NCI-H187 (cell line): ENCODE results near the gene COL26A1.

Experiments
- DNase-seq, 2 experiments: peaks; one replicate each; lab custom pipeline; 2025; lab: John Stamatoyannopoulos, UW

COL26A1 gene

DNA sequence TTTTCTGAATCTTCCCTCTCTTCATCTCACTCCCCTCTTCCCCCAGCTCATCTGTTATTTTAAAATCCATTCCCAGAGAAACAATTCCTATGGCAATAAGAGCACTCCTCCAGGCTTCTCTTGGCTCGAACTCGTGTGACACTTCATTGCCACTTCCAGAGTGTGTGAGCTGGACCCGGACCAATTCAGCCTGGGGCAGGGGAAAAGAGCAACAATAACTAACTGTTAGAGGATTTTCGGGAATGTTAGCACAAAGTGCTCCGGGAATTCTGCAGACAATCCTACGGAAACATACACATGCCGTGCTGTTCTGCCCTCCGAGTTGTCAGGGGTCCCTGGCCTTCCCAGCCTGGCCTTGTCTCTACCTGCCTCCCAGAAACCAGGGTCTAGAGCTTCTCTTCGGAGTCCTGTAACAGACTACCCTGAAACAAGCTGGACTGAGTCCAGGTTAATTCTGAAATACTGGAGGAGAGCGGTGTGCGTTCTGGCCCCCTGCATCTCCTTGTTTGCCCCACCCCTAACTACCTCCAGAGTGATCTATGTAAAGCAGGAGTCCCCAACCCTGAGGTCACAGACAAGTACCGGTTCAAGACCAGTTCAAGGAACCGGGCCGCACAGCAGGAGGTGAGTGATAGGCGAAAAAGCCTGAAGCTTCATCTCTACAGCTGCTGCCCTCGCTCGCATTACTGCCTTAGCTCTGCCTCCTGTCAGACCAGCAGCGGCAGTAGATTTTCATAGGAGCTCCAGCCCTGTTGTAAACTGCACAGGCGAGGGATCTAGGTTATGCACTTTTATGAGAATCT lies 11.3 kb downstream of the COL26A1 start:
- DNase-seq = no peak

DNA sequence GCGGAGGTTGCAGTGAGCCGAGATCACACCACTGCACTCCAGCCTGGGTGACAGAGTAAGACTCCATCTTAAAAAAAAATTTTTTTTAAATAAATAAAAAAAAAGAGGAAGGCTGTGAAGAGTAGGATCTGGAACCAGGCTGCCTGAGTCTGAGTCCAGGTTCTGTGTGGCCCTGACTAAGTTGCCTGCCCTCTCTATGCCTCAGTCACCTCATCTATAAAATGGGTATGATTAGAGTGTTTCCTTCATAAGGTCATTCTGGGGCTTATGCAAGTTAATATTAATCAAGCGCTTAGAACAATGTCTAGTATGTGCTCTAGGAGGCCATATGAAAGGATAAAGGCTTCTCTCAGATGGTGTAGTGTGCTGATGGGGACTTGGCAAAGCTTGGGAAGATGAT lies 12.3 kb downstream of the COL26A1 start:
- DNase-seq = no peak

DNA sequence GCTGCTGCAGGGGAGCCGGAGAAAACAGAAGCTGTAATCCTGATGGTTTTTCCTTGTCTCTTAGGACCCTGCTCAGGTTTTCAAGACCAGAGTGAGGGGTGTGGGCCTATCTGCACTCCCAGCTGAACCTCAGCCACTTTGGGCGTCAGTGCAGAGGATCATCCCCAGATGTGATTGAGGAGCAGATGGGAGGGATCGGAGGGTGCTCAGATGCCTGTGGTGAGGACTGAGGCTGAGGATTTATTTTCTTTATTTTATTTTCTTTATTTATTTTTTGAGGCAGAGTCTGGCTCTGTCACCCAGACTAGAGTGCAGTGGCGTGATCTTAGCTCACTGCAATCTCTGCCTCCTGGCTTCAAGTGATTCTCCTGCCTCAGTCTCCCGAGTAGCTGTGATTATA lies 13.9 kb downstream of the COL26A1 start:
- DNase-seq = no peak

DNA sequence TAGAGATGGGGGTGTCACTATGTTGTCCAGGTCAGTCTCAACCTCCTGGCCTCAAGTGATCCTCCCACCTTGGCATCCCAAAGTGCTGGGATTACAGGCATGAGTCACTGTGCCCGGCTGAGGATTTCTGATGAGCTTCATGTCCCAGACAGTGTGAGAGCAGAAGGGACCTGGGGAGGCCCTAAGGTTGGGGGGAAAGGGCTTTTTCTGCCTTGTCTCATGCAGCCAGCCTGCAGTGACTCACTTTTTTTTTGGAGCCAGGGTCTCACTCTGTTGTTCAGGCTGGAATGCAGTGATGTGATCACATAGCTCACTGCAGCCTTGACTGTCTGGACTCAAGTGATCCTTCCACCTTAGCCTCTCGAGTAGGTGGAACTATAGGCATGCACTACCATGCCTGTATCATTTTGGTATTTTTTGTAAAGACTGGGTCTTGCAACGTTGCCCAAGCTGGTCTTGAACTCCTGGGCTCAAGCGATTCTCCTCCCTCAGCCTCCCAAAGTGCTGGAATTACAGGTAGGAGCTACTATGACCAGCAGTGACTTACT lies 14.6 kb downstream of the COL26A1 start:
- DNase-seq = no peak

DNA sequence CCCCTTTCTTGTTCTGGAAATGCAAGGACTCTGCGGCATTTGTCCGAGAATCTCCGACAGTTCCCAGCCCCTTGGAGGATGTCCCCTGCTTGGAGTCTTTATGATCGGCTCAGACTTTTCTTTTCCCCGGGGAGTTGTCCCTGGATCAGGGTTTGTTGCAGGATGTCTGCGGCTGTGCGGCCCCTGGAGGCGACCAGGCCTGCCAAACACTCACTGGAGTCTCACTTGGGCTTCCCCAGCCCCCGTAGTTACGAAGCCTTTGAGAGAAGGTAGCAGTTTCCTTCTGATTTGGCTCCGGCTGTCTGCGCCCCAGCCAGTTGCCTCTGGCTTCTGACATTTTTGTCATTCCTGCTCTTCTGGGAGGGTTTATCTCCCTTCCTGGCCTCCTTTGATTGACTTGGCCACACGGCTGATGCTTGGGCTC lies 16.1 kb downstream of the COL26A1 start:
- DNase-seq = no peak

DNA sequence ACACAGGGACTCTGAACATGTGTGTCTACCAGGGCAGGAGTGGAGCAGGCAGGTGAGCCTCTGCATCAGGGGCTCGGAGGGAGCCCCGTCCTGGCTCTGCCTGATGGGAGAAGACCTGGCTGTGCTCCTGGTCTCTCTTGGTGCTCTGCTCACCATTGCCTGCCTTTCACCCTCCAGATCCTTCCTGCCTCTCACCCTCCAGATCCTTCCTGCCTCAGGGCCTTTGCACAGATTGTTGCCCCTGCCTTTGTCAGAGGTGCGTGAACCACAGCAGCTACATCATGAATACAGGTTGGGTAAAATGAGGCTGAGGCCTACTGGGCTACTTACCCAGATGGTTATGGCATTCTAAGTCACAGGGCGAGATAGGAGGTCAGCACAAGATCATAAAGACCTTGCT lies 16.6 kb downstream of the COL26A1 start:
- no peak for DNase-seq

DNA sequence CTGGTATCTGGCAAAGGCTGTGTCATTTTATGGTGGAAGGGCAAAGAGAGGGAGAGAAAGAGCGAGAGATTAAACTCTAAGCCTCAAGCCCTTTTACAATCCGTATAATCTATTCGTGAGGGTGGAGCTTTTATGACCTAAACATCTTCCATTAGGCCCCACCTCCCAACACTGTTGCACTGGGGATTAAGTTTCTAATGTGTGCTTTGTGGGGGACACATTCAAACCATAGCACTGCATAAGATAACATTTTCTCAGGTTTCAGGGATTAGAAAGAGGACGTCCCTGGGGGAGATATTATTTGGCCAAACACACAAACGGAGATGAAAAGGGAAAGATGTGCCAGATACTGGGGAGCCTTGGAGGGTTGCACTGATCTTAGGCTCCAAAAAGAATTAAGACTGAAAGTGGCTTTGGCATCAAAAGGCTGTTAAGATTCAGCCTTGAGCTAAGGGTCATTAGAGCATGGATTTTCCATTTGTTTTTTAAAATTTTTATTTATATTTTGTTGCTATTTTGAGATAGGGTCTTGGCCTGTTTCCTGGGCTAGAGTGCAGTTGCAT lies 19.0 kb downstream of the COL26A1 start:
- no peak for DNase-seq

DNA sequence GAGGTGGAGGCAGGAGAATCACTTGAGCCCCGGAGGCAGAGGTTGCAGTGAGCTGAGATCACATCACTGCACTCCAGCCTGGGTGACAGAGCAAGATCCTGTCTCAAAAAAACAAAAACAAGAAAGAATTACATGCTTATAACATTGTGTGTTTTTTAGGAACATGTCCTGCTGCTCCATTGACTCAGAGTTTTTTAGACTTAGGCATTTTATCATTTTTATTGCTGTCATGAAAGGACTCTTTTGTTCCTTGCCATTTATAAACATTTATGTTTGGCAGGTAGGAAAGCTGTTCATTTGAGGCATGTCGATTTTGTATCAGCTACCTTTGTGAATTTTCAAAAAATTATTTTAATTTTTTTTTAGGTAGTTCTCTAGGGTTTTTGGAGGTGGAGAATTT lies 20.3 kb downstream of the COL26A1 start:
- no peak for DNase-seq

DNA sequence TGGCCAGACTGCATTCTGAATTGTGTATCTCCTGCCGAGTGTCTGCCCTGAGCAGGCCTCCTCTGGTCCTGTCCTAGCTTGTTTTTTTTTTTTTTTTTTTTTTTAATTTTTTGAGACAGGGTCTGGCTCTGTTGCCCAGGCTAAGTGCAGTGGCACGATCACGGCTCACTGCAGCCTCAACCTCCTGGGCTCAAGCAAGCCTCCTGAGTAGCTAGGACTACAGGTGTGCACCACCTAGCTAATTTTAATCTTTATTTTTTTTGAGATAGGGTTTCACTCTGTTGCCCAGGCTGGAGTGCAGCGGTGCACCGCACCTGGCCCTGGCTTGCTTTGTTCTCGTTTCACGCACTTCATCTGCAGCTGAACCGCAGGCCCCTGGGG lies 23.5 kb downstream of the COL26A1 start:
- DNase-seq = no peak

DNA sequence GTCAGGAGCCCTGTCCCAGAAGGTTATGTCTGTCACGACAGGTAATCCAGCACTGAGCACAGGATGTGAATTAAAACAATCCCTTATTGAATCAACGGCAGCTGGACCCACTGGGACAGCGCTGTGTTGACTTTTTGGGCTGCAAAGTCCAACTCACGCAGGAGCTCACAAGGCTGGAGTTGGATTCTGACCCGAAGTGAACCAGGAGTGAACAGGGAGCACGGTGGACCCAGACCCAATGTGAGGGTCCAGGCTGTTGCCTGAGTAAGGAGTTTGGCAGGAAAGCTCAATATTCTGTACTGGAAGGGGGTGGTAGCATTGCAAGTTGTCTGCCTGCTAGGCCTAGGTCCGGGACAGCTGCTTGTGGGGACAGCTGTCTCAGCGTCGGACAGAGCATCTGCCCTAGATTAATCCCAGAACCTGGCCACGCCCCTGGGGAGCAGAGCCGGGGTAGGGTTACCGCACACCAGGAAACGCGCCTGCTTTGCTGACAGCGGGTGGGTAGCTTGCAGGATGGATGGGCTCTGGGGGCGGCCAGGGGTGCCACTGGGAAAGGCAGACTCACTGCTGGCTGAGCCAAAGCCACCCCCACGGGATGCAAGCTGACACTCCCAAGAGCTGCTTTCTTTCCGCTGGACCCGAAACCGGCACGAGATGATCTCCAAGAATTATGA lies 24.0 kb downstream of the COL26A1 start:
- no peak for DNase-seq

DNA sequence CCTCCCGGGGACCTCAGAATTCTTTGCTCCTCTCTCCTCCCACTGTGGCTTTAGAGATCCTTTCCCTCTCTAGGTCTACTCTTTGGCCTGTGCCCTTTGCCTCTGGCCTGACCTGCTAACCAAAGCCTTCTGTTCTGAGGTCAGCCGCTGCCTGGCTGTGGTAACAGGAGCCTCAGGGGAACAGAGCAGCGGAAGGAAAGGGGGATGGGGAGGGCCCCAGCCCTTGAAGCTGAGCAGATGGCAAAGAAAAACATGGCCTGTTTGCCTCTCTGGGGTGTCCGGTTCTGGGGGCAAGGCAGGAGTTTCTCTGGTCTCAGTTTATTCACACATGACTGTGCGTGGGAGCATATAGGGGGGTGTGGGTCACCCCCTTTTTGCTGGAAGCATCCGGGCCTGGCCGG lies 28.2 kb downstream of the COL26A1 start:
- DNase-seq = no peak

DNA sequence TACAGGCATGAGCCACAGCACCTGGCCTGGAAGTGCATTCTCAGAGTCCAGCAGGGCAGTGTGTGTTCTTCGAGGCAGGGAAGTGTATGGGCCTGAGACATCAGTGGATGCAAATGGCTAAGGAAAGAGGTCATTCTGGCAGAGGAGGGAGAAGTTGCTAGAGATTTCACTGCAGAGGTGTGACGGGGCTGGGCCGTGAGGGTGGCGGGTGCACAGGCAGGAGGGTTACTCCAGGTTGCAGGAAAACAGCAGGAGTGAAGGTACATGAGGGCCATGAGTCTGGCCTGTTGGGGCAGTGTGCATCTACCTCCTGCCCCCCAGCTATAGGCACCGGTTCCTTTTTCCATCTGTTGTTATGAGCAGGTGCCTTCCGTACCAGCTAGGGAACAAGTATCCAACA lies 29.3 kb downstream of the COL26A1 start:
- no peak for DNase-seq

DNA sequence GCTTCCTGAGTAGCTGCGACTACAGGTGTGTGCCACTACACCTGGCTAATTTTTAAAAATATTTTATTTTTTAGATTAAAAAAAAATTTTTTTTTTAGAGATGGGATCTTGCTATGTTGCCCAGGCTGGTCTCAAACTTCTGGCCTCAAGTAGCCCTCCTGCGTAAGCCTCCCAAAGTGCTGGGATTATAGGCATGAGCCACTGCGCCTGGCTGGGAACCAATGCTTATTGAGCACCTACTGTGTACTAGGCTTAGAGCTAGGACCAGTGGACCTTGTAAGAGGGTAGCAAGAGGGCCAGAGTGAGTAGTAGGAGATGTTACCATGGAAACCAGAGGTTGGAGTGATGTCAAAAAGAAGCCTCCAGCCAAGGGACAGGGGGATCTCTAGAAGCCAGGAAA lies 31.2 kb downstream of the COL26A1 start:
- no peak for DNase-seq

DNA sequence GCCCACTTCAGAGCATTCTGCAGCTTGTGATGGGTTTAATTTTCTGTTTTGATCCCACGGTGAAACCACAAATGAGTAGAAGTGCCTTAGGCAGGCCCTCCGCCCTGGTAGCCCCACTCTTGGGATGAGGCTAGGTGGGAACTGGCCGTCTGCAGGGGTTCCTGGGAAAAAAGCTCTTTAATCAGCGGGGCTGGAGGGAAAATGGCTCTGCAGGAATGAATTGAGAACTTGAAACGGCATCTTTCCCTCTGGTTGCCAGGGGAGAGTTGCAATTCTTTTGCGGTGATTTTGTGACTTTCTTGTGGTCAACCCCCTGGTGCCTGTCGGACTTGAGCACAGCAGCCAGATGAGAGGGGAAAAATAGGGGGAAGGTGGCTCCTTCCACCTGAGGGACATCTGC lies 32.7 kb downstream of the COL26A1 start:
- no peak for DNase-seq

DNA sequence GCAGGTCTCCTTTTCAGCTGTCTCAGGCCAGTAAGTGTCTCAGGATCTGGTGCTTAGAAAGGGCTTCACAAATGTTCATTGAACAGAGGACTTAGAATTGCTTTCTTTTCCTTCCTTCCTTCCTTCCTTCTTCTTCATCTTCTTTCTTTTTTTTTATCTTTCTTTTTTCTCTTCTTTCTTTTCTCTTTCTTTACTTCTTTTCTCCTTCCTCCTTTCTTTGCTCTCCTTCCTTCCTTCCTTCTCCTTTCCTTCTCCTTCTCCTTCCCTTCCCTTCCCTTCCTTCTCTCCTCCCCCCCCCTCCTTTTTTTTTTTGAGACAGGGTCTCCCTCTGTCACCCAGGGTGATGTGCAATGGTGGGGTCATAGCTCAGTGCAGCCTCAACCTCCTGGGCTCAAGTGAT lies 34.6 kb downstream of the COL26A1 start:
- no peak for DNase-seq

DNA sequence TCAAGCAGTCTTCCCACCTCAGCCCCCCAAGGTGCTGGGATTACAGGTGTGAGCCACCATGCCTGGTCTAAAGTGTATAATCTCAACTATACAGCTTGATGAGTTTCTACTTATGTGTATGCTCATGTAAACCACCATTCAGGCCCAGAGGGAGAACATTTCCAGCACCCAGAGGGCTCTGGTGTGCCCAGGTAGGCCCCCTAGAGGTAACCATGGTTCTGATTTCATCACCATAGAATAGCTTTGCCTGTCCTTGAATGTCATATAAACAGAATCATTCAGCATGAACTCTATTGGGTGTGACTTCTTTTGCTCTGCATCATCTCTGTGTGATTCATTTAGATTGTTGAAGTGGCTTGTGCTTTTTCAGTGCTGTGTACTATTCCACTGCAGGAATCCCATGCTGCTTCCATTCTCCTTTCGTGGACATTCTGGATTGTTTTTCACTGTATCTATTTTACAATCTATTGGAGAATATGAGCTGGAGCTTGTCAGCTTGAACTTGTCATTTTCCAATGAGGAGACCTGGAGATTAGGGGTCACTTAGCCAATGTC lies 35.2 kb downstream of the COL26A1 start:
- no peak for DNase-seq

DNA sequence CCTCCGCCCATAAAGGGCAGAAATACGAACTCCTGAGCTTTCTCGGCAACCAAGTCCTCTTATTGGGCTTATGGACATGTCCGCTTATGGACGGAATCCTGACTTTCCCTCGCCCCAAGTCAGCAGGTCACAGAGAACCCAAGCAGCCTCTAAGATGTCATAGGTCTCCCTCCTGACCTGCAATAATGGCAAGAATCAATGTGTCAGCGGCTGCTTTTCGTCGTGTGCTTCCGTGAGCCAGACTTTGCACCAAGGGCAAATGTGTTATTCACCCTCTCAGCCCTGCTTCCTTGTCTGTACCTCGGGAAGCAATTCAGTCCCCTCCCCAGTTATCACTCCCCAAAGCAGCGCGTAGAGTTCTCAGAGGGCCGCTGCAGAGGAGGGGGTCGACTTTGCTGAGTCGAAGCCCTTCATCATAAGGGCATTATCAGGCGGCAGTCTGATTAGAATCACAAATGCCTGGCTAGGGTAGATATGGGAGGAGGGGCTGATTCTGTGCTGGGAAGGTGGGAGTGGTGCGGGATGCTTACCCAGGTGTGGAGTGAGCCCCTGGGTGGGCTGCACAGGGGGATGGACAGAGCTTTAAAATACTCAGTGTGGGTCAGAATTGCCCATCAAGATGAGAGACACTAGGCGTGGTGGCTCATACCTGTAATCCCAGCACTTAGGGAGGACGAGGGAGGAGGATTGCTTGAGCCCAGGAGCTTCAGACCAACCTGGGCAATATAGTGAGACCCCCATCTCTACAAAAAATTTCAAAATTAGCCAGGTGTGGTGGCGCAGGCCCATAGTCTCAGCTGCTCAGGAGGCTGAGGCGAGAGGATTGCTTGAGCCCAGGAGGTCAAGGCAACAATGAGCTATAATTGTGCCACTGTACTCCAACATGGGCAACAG lies 36.0 kb downstream of the COL26A1 start:
- DNase-seq = no peak

DNA sequence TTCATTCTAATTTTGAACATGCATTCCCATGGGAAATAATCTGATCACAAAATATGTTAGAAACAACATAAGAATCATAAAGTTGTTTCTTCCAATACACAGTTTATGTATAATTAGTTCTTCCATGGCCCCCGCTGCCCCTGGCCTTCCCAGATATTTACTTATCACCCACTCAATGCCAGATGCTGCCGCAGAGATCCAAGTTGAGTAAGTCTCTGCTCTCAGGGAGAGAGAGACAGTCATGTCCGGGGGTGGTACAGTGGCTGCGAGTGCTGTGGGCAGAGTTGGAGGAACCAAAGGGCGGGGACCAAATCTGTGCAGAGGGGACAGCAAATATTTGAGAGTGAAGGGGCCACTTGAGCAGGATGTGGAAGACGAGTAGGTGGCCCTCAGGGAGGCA lies 37.1 kb downstream of the COL26A1 start:
- no peak for DNase-seq

DNA sequence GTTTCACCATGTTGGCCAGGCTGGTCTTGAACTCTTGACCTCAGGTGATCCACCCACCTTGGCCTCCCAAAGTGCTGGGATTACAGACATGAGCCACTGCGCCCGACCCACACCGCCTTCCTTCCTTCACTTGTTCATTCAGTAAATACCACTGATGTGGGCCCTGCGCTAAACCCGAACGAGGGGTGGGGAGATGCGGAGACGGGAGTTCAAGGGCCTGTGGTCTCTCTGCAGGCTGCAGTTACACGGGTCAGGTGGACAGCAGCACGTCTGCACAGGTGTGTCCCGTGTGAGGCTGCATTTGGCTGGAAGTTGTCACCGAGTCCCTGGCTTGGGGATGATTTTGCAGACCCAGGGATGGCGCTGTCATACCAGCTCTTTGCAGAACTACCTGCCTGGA lies 38.1 kb downstream of the COL26A1 start:
- no peak for DNase-seq

DNA sequence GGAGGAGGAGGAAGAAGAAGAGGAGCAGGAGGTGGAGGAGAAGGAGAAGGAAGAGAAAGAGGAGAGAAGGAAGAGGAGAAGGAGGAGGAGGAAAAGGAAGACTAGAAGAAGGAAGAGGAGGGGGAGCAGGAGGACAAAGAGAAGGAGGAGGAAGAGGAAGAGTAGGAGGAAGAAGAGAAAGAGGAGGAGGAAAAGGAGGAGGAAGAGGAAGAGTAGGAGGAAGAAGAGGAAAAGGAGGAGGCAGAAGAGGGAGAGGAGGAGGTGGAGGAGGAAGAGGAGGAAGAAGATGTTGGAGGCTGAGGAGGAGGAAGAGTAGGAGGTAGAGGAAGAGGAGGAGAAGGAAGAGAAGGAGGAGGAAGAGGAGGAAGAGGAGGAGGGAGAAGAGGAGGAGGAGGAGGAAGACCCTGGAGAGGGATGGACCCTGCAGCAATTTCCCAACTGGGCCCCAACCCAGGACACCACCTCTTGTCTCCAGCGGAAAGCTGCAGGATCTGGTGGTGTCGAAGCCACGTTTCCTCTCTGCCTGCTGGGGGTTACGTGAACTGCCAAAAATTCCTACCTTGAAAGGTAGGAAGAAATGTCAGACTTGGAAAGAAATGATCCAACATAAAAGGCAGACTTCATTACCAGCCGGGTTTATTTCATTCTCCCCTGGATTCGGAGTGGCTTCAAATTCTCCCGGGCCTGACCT lies 38.9 kb downstream of the COL26A1 start:
- no peak for DNase-seq

DNA sequence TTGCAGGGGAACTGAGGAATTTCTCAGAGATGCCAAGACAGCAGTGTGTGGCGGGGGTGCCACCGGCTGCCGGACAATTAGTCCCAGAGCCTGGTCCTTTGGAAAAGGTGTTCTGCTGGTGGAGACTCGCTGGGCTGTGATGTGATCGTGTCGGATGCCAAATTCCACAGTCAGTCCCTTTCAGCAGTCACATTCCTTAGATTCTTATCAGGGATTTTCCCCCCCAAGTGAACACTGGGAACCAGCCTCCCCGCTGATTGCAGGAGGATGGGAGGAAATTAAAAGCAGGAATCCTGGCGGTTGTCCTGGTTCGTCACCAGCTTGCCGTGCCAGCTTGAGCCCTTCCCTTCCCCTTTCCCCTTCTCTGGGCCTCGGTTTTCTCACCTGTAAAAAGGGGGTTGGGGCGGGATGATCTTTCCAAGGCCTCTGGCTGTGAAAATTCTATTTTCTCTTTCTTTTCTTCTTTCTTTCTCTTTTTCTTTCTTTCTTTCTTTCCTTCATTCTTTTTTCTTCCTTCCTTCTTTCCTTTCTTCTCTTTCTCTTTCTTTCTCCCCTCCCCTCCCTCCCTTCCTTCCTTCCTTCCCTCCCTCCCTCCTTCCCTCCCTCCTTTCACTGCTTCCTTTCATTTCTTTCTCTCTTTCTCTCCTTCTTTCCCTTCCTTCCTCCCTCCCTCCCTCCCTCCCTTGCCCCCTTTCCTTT lies 39.6 kb downstream of the COL26A1 start:
- no peak for DNase-seq
